ENCODE measurements around the gene PPP2R5C. TPM values are rescaled to one million over a fixed set of nuclear protein-coding genes. Genes with fewer than 3 reads are reported as not detected.

The PPP2R5C gene
- total and polyA plus RNA-seq, 2 of the 8 experiments (the other 6 are each of a cell fraction or from before 2014, with no cell fraction given): 49.6 to 95.9 TPM

GRCh38 chr14:101783260-101784016, 21.9 kb downstream of the PPP2R5C start (continued):
- TF ChIP-seq RFX5 (IDR thresholded peaks at IDR 0.05; ENCODE audit: borderline replicate concordance, low read depth, low read length) (no peak), EGR1 (IDR thresholded peaks at IDR 0.05; ENCODE audit: borderline replicate concordance, low read depth, low read length) (no peak), NANOG (IDR thresholded peaks at IDR 0.05; ENCODE audit: insufficient read depth, low read depth, low read length, poor library complexity, severe bottlenecking) (no peak), RBBP5 (IDR thresholded peaks at IDR 0.05; ENCODE audit: borderline replicate concordance, low read depth, low read length) (no peak), CEBPB (IDR thresholded peaks at IDR 0.05; ENCODE audit: low read depth, low read length) (no peak), PHF8 (conservative IDR thresholded peaks at IDR 0.05; ENCODE audit: low read depth, low read length) (no peak), JUN (IDR thresholded peaks at IDR 0.05; ENCODE audit: low read depth, low read length) (no peak), RAD21 (IDR thresholded peaks at IDR 0.05 in 1 of 2, conservative IDR thresholded peaks at IDR 0.05 in 1 of 2; ENCODE audit: low read depth in 2 of 2, low read length in 2 of 2) (no peak), CBX8 (IDR thresholded peaks at IDR 0.05; ENCODE audit: borderline replicate concordance, low read depth, low read length) (no peak)
